Chondrocyte (in vitro differentiated cells): ENCODE data around the gene PRRT1B. TPM values are rescaled to one million over a fixed set of nuclear protein-coding genes. Genes with fewer than 3 reads are reported as not detected.

Source experiments
- DNase-seq: peaks from one replicate; pipeline ENCODE4 v3.0.0; 2021; ENCODE audit warnings: mixed read lengths, low spot score
- H3K27ac Mint-ChIP-seq: one replicate; pipeline ENCODE4 v1.8.0; 2021; ENCODE audit warnings: mild to moderate bottlenecking, moderate library complexity, mixed read lengths; ENCODE audit not compliant: unreplicated experiment
- H3K27me3 Mint-ChIP-seq: 2 replicates; pipeline ENCODE4 v1.8.0; 2021; ENCODE audit warnings: low read depth, mixed read lengths
- H3K36me3 Mint-ChIP-seq: 2 replicates; pipeline ENCODE4 v1.8.0; 2021; ENCODE audit warnings: low read depth, mixed read lengths
- H3K4me1 Mint-ChIP-seq: 2 replicates; pipeline ENCODE4 v1.8.0; 2021; ENCODE audit warnings: low read depth, mild to moderate bottlenecking, mixed read lengths
- H3K4me3 Mint-ChIP-seq: one replicate; pipeline ENCODE4 v1.8.0; 2021; ENCODE audit warnings: mild to moderate bottlenecking, moderate library complexity, mixed read lengths; ENCODE audit not compliant: unreplicated experiment
- H3K9me3 Mint-ChIP-seq: 2 replicates; pipeline ENCODE4 v1.8.0; 2021; ENCODE audit warnings: low read depth, mixed read lengths
- total RNA-seq: library from RNA; stranded (reverse); gene quantifications from 3 replicates; pipeline ENCODE4 v1.2.1, GENCODE V29; 2021
- TF ChIP-seq, protein P1 (sequence below): fragments of 200-600 bp; sonication (generic); IDR thresholded peaks from 2 replicates; pipeline ENCODE4 v1.5.0; 2021; ENCODE audit warnings: antibody characterized with exemption, mild to moderate bottlenecking, moderate library complexity

Gene PRRT1B
- total RNA-seq, 1 donor from 2014 or later: not detected

- peaks cover under 1% of the 10 kb centered on the region for H3K36me3 Mint-ChIP-seq
- H3K4me3 Mint-ChIP-seq: no peak overlapping the region
- no peaks in the 10 kb centered on the region for H3K27me3 Mint-ChIP-seq
- H3K27ac Mint-ChIP-seq: no peak overlapping the region
- TF ChIP-seq, protein P1, sequence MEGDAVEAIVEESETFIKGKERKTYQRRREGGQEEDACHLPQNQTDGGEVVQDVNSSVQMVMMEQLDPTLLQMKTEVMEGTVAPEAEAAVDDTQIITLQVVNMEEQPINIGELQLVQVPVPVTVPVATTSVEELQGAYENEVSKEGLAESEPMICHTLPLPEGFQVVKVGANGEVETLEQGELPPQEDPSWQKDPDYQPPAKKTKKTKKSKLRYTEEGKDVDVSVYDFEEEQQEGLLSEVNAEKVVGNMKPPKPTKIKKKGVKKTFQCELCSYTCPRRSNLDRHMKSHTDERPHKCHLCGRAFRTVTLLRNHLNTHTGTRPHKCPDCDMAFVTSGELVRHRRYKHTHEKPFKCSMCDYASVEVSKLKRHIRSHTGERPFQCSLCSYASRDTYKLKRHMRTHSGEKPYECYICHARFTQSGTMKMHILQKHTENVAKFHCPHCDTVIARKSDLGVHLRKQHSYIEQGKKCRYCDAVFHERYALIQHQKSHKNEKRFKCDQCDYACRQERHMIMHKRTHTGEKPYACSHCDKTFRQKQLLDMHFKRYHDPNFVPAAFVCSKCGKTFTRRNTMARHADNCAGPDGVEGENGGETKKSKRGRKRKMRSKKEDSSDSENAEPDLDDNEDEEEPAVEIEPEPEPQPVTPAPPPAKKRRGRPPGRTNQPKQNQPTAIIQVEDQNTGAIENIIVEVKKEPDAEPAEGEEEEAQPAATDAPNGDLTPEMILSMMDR: no peak
- no peak for DNase-seq
- peaks cover 2% of the 10 kb centered on the region for H3K9me3 Mint-ChIP-seq
- H3K4me1 Mint-ChIP-seq: peaks cover 11% of the 10 kb centered on the region
Measured at GRCh38 chr9:131534721-131535237, 10.5 kb upstream of the PRRT1B start.

GRCh38 chr9:131537946-131538345, 7.4 kb upstream of the PRRT1B start:
- TF ChIP-seq, protein P1: no peak
- Mint-ChIP-seq H3K36me3 (peaks cover 2% of the 10 kb centered on the region), H3K4me3 (no peak overlapping the region), H3K27ac (no peak overlapping the region), H3K27me3 (no peaks in the 10 kb centered on the region), H3K9me3 (peaks cover 9% of the 10 kb centered on the region), H3K4me1 (no peaks in the 10 kb centered on the region)
- DNase-seq: no peak

- Mint-ChIP-seq H3K27me3 (no peaks in the 10 kb centered on the region), H3K27ac (no peak overlapping the region), H3K36me3 (peaks cover 9% of the 10 kb centered on the region), H3K4me1 (no peaks in the 10 kb centered on the region), H3K9me3 (peaks cover 18% of the 10 kb centered on the region), H3K4me3 (no peak overlapping the region)
- TF ChIP-seq, protein P1: no peak
- no peak for DNase-seq
Measured at GRCh38 chr9:131539223-131539923, 6.0 kb upstream of the PRRT1B start.

- H3K4me3 Mint-ChIP-seq: no peak overlapping the region
- peaks cover 18% of the 10 kb centered on the region for H3K9me3 Mint-ChIP-seq
- peaks cover 10% of the 10 kb centered on the region for H3K27me3 Mint-ChIP-seq
- no peaks in the 10 kb centered on the region for H3K4me1 Mint-ChIP-seq
- H3K36me3 Mint-ChIP-seq: peaks cover 9% of the 10 kb centered on the region
- TF ChIP-seq, protein P1: no peak
- no peak for DNase-seq
- no peak overlapping the region for H3K27ac Mint-ChIP-seq
Measured at GRCh38 chr9:131543141-131543540, 2.2 kb upstream of the PRRT1B start.

DNA sequence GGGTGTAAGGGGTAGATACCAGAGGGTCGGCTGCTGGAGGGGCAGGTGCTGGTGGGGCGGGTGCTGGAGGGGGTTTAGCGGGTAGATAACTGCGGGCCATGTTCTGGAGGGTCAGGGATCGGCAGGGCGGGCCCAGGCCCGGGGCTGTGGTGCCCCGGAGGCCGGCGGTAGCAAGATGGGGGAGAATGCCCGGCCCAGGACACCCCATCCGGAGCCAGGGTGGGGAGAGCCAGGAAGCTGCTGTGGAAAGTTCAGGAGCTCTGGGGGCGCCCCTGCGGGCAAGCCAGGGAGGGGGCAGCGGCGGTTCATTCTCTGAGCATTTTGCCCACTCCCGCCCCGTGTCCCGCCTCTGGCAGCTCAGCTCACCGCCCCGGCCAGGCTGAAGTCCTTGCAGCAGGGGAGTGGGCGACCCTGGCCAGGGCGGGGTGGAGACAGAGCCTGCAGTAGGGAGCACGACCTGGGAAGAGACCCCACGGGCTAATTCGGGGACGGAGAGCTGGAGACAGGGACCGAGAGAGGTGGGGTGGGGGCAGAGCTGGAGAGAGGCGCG, 538 bp downstream of the PRRT1B start:
- Mint-ChIP-seq H3K4me3 (peak overlapping the region; percentile 36), H3K27me3 (peaks cover 24% of the 10 kb centered on the region), H3K4me1 (no peaks in the 10 kb centered on the region), H3K36me3 (peaks cover 9% of the 10 kb centered on the region), H3K9me3 (peaks cover 18% of the 10 kb centered on the region), H3K27ac (no peak overlapping the region)
- TF ChIP-seq, protein P1: no peak
- no peak for DNase-seq
